Measurements from ENCODE around the gene VWA5B2. TPM values are rescaled to one million over a fixed set of nuclear protein-coding genes. Genes with fewer than 3 reads are reported as not detected.
A peak's percentile ranks its signal among the peaks of the same experiment; 100 is the strongest.

Gene VWA5B2
- polyA plus RNA-seq, 12 donors, result 0.18 to 3.1 (median 0.43) TPM; not detected in 1

DNA sequence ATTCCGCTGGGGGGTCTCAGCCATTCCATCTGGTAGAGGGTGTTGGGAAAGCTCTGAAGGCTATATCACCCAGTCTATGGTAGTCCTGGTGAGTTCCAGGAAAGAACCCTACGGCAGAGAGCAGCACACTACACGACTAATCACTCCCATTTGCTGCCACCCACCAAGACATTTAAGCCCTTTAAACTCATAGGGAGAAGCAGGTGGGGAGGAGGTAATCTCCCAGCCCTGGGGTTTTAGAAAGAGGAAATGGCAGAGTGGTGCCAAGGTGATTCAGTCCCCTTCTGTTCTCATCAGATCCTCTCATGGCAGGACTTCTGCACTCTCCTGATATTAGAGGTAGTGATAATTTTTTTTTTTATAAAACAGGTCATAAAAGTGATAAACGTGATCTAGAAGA lies 10.6 kb upstream of the VWA5B2 start:
- no peak for DNase-seq

- DNase-seq, result no peak
These were observed 6.9 kb upstream of the VWA5B2 start for GRCh38 chr3:184222521-184222920.

DNA sequence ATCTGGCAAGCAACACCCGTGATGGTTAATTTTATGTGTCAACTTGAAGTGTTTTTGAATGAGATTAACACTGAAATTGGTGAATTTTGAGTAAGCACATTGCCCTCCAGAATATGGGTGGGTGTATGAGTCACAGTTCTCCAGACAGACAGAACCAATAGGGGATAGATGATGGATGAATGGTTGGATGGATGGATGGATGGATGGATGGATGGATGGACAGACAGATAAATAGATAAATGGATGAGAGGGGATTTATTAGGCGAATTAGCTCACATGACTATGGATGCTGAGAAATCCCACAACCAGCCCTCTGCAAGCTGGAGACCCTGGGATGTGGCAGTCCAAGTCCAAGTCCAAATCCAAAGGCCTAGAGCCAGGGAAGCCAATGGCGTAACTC lies 5.4 kb upstream of the VWA5B2 start:
- DNase-seq, result no peak

DNA sequence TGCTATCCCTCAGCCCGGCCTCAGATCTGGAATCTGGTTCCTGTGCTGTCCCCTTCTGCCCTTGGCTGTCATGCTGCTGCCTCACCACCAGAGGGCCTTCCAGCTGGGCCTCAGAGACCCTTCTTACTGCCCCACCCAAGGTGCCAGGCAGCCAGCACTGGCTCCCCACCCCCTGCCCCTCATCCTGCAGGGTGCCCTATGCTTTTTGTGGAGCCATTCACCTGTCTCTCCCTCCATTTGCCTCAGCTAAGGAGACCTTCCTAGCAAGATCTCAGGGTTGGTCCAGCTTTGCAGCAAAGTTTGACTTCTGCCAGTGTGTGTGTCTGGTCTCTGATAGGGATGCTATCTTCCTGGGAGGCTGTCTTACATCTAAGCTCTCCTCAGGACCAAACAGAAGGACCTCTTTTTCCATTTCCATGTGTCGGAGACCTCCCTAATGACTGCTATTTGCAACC lies 1.9 kb upstream of the VWA5B2 start:
- DNase-seq, result no peak

DNA sequence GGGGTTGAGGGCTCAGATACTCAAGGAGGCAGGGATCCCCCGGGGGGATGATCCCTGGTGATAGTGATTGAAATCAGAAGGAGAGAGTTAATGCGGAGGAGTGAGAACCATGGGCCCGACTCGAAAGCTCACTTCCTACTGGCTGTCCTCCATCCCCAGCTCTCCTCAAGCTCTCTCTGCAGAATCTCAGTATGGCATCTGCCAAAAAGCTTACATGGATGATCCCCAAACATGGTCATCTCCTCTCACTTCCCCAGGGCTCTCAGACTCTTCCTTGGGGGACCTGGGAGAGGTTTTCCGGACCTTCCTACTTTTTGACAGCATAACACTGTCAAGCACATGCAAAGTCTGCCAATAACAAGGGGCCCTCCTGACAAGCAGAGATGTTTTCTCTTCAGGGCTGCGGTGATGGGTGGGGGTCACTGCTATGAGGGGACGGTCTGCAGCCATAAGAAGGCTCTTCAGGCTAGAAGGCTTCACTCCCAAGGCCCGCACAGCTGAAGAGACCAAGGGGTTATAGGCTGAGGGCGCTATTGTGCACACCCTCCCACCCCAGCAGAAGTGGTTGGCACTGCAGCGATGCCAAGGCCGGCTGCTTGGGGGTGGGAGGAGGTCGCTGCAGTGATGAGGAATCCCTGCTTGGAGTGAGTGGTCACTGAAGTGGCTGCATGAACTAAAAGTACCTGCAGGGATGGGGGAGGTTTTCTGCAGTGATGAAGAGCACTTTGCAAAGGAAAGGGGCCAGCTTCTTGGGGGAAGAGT lies 828 bp upstream of the VWA5B2 start:
- DNase-seq, result no peak

DNA sequence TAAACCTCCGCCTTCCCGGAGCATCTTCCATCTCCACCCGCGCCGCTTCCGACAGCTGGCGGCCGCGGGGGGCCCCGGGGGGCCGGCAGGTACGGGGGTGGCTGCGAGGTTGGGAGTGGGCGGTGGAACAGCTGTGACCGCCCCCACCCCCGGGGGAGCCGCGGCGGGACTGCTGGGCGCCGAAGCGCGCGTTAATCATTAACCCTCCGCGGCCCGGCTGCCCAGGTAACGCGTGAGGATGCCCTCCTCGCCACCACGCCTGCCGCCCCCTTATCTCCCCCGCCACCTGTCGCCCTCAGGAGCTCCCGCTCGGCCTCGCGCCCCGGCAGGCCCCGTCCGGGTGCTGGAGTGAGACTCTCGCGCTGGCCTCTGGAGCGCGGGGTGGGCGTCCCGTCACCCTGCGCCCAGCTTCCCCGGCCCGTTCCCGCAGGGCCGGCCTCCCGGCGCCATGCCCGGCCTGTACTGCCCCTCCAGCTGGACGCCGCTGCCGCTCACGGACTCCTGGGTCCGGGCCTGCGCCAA lies 757 bp downstream of the VWA5B2 start:
- DNase-seq, result no peak

- DNase-seq, result no peak
These were observed 1.5 kb downstream of the VWA5B2 start for GRCh38 chr3:184230603-184231528.

DNA sequence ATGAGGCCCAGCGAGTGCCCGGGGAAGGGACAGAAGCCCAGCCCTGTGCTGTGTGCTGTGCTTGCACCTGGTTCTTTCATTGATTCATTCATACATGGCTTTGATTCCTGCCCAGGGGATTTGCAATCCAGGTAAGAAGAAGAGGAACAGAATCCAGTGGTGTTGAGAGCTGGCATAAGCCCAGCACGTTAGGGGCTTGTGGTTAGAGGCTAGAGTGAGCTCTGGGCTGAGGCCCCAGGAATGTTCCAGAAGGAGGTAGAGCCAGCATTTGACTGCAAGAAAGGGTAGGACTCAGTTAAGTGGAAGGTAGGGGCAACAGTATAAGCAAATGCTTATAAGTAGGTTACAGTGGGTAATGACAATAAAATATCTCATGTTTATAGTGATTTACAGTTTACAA lies 2.3 kb downstream of the VWA5B2 start:
- no peak for DNase-seq

DNA sequence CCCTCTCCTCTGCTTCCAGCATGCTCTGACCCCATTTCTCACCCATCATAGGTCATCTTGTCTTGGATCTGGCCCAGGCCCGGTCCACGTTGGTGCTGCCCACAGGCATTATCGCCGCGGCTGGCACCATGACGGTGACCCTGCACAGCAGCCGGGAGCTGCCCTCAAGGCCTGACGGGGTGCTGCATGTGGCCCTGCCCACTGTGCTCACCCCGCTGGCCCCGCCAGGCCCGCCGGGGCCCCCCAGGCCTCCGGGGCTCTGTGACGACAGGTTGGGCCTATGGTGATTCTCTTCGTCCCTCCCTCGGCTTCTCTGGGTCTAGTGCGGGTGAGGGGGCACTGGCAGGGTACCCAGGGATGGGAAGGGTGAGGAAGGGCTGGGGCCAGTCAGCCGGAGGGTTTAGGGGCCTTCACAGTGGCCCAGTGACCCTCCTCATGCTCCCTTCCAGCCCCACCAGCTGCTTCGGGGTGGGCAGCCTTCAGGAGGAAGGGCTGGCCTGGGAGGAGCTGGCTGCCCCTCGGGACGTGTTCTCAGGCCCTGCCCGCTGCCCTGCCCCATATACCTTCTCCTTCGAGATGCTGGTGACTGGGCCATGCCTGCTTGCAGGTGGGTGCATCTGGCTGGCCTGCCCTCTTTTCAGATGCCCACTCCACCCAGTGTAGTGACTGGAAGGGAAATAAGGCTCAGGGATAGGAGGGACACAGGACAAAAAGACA lies 3.9 kb downstream of the VWA5B2 start:
- no peak for DNase-seq

- DNase-seq, result no peak
These were observed 4.8 kb downstream of the VWA5B2 start for GRCh38 chr3:184234224-184234623.

- DNase-seq, result no peak
These were observed 5.4 kb downstream of the VWA5B2 start for GRCh38 chr3:184234671-184235380.

DNA sequence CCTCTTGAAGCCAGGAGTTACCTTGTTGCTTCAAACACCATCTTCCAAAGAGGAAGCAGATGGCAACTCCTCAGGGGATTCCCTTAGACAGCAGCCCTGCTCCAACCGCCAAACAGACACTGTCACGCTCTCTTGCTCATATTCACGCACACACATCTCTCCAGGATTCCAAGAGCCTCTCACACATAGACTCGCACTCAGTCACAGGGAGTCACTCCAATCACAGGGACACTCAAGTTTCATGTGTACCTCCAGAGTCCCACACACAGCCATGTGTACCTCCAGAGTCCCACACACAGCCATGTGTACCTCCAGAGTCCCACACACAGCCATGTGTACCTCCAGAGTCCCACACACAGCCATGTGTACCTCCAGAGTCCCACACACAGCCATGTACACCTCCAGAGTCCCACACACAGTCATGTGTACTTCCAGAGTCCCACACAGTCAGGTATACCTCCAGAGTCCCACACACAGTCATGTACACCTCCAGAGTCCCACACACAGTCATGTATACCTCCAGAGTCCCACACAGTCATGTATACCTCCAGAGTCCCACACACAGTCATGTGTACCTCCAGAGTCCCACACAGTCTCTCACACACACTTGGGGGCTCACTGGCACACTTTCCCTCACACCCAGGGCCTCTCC lies 6.1 kb downstream of the VWA5B2 start:
- no peak for DNase-seq

DNA sequence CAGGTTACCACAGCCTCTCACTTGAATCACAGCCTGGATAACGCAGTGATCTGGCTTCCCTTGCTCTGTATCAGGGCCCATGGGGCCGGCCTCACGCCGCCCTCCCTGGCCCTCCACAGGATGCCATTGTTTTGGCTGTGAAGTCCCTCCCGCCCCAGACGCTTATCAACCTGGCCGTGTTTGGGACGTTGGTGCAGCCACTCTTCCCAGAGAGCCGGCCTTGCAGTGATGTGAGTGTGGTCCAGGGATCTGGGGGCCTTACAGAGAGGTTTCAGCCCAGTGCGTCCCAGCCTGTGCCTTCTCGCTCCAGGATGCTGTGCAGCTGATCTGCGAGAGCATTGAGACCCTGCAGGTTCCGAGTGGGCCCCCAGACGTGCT lies 6.6 kb downstream of the VWA5B2 start:
- no peak for DNase-seq

DNA sequence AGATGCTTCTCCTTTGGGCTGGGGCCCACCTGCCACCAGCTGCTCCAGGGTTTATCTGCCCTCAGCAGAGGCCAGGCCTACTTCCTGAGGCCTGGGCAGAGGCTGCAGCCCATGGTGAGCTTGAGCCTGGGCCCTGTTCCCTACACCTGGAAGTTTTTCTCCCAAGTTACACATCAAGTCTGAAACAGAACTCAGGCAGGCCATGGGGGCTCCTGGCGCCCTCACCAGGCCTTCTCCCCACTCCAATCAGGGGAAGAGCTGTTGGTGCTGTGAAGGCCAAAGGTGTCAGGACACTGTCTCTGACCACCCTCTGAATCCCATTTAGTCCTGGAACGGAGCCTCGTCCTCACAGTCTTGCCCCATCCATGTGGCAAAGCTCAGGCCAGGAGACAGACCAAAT lies 7.3 kb downstream of the VWA5B2 start:
- DNase-seq, result no peak

DNA sequence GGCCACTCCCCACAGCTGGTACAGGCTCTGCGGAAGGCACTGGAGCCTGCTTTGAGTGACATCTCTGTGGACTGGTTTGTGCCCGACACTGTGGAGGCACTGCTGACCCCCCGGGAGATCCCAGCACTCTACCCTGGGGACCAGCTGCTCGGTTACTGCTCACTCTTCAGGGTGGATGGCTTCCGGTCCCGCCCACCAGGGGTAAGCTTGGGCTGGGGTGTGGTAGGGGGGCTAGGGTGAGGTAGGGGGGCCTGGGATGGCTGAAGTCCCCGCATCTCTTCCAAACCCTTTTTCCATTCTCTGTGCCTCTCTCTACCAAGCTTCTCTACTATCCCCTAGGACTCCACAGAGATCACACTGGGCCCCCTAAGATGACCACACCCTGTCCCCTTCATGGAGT lies 7.8 kb downstream of the VWA5B2 start:
- DNase-seq, result no peak

GRCh38 chr3:184237807-184238206 lies 8.4 kb downstream of the VWA5B2 start:
- DNase-seq, result no peak

GRCh38 chr3:184238246-184238818 lies 8.9 kb downstream of the VWA5B2 start:
- no peak for DNase-seq

GRCh38 chr3:184239221-184239620 lies 9.8 kb downstream of the VWA5B2 start:
- DNase-seq, result no peak

DNA sequence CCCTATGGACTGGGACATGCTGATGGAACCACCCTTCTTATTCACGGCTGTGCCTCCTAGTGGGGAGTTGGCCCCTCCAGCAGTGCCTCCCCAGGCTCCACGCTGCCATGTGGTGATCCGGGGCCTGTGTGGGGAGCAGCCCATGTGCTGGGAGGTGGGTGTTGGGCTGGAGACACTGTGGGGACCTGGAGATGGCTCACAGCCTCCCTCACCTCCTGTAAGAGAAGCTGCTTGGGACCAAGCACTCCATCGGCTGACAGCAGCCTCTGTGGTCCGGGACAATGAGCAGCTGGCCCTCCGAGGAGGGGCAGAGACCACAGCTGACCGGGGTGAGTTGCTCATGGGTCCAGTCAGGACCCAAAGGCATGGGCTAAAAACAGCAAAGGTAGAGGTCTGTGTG lies 10.3 kb downstream of the VWA5B2 start:
- no peak for DNase-seq

DNA sequence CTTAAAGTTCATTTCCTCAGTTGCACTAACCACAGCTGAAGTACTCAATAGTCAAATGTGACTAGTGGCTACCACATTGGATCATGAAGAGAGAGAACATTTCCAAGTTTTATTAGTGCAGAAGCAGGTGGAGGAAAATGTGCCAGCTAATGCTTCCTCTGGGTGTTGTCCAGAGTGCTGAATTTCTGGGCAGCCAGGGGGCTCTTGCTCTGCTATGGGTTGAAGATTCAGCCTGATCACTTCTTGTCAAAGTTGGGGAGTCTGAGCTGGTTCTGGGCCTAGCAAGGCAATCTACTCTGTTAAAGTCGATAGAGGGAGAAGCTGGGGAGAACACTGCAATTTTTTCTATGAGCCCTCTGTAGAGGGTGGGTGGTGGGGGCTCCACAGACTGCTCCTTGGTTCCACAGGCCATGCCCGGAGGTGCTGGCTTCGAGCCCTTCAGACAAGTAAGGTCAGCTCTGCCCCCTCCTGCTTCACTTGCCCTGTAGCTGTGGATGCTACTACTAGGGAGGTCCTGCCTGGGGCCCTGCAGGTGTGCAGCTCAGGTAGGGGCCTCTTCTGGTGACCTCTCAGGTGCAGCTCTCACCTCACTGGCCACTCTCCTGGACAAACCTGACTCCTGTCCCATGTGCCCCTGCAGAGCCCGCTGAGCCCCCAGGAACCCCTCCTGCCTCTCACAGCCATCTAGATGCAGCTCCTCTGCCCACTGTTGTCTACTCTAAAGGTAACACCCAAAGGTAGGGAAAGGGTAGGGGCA lies 11.2 kb downstream of the VWA5B2 start:
- peak; percentile 34 for DNase-seq
